ENCODE measurements around the gene XPC. TPM values are rescaled to one million over a fixed set of nuclear protein-coding genes. Genes with fewer than 3 reads are reported as not detected.

Gene XPC
- polyA plus RNA-seq, 1 donor = 18.1 TPM

GRCh38 chr3:14170531-14171159 lies 7.8 kb downstream of the XPC start:
- no peak for DNase-seq (ENCODE audit: low read depth)

- no peak for DNase-seq (ENCODE audit: low read depth)
Observed at GRCh38 chr3:14169871-14170270, 8.5 kb downstream of the XPC start.

DNA sequence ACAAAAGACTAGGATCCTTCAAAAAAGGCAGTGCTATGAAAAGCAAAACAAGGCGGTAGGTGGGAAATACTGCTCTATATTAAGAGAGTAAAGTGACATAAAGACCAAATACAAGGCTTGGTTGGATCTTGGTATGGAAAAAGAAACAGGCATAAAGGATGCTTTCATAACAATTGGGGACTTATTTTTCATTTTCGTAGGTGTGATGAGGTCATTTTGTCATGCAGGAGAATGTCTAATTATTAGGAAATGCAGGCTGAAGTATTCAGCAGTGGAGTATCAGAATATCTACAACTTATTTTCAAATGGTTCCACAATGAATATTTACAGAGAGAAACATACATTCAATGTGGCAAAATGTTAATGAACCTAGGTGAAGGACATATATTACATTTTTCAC lies 9.0 kb downstream of the XPC start:
- DNase-seq (ENCODE audit: low read depth) = no peak

DNA sequence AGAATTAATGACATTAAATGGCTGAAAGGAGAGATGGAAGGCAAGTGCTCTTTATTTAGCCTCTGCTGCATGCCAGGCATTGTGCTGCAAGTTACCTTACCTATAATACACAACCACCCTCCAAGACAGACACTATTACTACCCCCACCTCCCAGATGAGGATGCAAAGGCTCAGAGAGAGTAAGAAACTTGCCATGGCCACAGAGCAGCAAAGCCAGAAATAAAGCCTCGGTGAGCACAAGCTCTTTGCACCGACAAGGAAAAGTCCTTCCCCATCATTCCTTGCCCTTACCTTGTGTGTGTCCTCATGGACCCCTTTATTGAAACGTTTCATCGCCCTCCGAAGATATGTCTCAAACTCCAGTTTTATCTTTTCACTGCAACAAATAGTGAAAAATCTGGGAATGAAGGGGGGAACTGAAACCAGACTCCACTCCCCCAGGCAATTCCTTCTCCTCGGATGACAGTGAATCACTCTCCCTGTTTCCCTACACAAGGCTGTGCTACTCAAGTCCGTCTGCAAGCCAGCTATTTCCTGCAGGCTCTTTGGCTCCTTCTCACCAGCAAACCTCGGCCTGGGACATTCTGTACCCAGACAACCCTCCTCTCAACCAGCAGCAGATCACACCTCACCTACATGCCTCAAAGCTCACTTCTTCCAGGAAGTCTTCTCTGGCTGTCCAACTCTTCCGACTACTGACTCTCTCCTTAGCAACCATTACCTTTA lies 11.4 kb downstream of the XPC start:
- DNase-seq (ENCODE audit: low read depth) = no peak

GRCh38 chr3:14162178-14162577 lies 16.2 kb downstream of the XPC start:
- no peak for DNase-seq (ENCODE audit: low read depth)

DNA sequence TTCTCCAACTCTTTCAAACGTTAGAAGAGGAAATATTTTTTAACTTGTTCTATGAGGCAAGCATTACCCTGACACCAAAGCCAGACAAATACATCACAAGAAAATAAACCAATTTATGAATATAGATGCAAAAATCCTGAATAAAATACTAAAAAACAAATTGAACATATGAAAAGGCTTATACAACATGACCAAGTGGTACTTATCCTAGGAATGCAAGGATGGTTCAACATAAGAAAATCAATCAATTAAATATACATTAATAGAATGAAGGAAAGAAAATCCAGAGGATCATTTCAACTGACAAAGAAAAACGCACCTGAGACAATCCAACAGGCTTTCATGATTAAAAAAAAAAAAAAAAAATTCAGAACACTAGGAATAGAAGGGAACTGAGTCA lies 17.1 kb downstream of the XPC start:
- no peak for DNase-seq (ENCODE audit: low read depth)

GRCh38 chr3:14159426-14159825 lies 19.0 kb downstream of the XPC start:
- no peak for DNase-seq (ENCODE audit: low read depth)

GRCh38 chr3:14158370-14158769 lies 20.0 kb downstream of the XPC start:
- DNase-seq (ENCODE audit: low read depth) = no peak

GRCh38 chr3:14157951-14158350 lies 20.4 kb downstream of the XPC start:
- DNase-seq (ENCODE audit: low read depth) = no peak

DNA sequence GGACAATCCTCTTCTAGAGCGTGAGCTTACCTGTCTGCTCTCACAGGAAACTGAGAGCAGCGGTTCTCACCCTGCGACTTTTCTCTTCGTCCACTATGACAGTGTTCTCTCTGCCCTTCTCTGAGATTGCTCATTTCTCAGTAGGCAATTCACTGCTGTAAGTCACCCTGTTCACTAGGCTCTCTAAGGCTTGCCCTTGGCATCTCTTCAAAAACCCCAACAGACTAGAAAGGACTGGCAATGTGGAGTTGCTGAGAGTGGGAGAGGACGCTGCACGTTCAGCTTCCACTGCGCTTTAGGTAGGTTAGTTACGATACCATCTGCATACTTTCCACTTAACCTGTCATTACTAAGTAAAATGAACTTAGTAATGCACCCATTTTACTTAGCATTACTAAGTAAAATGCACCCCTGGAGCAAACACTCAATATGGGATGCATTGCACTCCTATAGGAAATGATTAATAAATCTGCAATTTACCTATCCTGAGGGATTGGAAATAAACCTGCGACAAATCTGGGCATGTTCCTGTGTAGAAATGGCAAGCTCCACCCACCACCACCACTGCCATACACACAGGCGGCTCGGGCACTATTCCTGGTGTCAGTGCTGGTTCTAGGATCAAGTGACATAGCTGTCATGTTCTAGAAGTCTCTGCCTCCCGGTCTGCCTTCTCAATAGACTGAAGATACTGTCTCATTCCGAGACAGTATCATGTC lies 21.4 kb downstream of the XPC start:
- DNase-seq (ENCODE audit: low read depth) = no peak

- DNase-seq (ENCODE audit: low read depth) = no peak
Observed at GRCh38 chr3:14156201-14156600, 22.2 kb downstream of the XPC start.

DNA sequence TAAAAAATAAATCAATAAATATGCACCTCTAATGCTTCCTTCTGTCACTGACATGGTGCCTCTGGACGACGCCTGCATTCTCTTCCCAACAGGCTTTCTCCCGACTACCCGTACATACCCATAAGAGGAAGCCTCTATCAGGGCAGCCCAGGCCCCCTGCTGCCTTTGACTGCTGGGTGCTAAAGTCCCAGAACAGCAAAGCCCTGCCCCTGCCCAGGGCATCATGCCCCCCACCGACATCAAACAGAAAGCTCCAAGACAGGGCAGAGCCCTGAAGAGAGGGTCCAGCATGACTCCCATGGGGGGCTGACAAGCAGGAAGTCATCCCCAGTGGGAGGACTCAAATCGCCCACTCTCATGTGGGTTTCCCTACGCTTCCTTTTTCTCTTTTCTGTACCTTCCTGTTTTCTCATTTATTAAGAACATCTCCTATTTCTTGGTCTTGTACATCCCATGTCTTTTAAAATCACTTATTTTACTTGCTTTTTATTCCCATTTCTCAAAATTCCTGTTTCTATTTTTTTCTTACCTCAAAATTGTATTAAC lies 23.4 kb downstream of the XPC start:
- DNase-seq (ENCODE audit: low read depth) = no peak

DNA sequence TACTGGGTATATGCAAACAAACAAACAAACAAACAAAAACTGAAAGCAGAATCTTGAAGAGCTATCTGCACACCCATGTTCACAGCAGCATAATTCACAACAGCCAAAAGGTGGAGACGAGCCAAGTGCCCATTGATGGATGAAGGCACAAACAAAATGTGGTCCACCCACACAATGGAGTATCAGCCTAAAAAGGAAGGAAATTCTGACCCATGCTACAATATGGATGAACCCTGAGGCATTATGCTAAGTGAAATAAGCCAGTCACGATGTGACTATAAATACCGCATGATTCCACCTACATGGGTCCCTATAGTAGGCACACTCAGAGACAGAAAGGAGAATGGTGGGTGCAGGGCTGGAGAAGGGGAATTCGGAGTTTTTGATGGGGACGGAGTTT lies 24.1 kb downstream of the XPC start:
- no peak for DNase-seq (ENCODE audit: low read depth)

GRCh38 chr3:14153663-14154062 lies 24.7 kb downstream of the XPC start:
- DNase-seq (ENCODE audit: low read depth) = no peak

DNA sequence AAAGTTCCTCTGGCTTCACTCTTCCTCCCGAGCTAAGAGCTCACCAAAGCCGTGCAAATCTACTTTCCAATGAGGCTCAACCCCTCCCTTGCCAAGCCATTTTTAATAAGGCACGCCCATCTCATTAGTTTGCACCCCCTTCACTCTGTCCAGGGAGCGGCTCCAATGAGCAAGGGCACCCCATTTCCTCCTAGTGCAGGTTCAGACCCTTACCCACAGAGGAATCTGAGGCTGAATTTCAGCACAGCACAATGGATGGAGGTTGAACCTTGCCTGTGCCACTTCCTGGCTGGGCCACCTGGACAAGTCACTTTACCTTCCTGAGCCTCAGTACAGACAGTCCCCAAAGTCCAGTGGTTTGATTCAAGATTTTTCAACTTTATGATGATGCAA lies 25.4 kb downstream of the XPC start:
- DNase-seq (ENCODE audit: low read depth) = no peak

DNA sequence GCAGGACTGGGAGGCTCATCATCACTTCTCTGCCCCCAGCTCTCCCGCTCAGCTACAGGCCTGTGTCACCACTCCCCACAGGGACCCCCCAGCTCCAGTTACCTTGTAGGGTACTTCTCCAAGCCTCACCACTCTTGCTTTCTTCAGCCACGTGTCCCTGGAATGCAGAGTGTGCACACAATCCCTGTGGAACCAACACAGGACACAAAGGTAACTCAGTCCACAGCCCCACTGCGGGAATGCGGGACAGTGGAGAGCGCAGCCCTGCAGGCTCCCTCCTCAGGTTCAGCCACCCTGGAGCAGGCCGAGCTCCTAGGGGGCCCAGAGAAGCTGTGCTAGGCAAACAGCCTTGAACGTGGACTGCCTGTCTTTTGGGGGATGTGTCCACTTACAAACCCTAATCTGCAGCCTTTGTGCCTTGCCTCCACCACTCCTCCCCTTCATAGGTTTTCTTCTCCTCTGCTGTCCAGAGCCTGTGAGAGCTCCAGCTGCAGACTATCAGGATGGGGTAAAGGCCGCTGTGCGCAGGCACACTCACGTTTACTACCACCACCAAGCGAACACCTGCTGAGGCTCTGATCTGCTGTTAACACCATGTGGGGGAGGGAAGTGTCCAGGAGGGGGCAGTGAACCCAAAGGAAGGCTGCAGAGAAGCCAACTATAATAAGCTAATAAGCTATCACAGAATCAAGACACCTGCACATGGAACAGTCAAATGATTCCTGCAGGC lies 26.0 kb downstream of the XPC start:
- DNase-seq (ENCODE audit: low read depth) = no peak

DNA sequence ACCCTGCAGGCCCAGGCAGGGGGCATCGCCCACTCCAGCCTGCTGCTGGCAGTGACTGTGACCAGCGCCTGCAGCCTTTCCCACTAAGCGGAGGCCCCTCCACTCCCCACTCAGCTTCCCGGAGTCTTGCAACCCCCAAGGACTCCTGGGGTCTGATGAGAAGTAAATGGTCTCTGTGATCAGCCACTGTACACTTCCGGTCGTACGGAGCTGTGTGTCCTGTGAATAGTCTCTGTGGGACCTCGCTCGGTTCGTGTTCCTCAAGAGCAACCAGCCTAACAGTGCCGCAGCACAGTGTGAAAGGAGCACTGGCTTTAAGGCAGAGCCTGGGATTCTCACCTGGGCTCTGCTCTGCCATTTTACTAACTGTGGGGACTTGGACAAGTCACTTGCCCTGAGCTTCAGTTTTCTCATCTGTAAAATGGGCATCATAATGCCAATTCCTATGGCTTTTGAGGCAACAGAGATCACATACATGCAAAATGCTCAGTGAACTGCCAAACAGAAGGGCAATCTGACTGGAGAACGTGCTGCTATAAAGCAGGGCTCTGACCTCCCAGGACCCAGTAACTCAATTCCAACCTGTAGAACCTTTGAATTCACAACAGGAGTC lies 26.8 kb downstream of the XPC start:
- DNase-seq (ENCODE audit: low read depth) = no peak

- no peak for DNase-seq (ENCODE audit: low read depth)
Observed at GRCh38 chr3:14150491-14151230, 27.7 kb downstream of the XPC start.

- DNase-seq (ENCODE audit: low read depth) = no peak
Observed at GRCh38 chr3:14150078-14150477, 28.3 kb downstream of the XPC start.

GRCh38 chr3:14148041-14148985 lies 30.1 kb downstream of the XPC start:
- no peak for DNase-seq (ENCODE audit: low read depth)
